Stimulated activated CD4-positive, alpha-beta T cell treated with anti-CD3 and anti-CD28 coated beads, Interleukin-12 subunit alpha, Interleukin-12 subunit beta, amount 100 ng/mL, for 4 hours (primary cell): ENCODE results near the gene ZKSCAN1.

Experiments used
- DNase-seq: peaks from one replicate; pipeline ENCODE4 v3.0.0-alpha.2; 2020

The ZKSCAN1 gene

DNA sequence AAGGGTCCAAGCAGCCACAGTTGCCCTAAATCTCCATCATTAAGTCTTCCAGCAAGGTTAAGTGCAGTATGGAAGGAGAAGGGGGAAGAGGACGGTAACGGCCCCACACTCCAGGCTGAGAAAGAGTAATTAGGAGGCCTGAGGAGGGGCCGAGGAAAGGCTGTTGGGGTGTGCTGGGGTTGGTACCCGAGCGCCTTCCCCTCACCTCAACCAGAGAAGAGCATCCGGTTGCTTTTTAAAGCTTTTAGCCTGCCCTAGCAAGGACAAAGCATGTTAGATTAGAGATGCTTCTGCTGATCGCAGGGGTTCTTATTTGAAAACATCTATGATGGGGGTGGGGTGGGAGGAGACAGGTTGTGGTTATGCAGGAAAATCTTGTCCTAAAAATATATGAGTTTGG, 25.2 kb downstream of the ZKSCAN1 start:
- no peak for DNase-seq

DNA sequence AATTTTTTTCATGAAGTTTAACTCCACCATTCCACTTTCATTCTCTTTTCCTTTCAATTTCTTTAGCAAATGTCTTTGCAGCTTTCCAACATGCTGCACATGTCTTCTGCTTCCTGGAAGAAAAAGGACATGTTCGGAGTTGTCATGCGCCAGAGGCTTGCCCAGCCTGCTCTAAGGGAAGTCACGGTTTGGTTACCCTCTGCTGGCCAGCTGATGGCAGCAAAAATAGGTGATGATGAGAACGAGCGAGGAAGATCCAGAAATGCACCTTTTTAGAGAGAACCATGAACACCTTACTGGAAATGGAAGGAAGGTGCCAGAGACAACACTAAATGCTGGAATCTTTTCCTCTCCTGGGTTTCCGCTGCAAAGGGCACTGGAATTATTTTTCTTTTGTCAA, 29.3 kb downstream of the ZKSCAN1 start:
- no peak for DNase-seq

GRCh38 chr7:100048680-100049079, 33.3 kb downstream of the ZKSCAN1 start:
- DNase-seq = no peak

DNA sequence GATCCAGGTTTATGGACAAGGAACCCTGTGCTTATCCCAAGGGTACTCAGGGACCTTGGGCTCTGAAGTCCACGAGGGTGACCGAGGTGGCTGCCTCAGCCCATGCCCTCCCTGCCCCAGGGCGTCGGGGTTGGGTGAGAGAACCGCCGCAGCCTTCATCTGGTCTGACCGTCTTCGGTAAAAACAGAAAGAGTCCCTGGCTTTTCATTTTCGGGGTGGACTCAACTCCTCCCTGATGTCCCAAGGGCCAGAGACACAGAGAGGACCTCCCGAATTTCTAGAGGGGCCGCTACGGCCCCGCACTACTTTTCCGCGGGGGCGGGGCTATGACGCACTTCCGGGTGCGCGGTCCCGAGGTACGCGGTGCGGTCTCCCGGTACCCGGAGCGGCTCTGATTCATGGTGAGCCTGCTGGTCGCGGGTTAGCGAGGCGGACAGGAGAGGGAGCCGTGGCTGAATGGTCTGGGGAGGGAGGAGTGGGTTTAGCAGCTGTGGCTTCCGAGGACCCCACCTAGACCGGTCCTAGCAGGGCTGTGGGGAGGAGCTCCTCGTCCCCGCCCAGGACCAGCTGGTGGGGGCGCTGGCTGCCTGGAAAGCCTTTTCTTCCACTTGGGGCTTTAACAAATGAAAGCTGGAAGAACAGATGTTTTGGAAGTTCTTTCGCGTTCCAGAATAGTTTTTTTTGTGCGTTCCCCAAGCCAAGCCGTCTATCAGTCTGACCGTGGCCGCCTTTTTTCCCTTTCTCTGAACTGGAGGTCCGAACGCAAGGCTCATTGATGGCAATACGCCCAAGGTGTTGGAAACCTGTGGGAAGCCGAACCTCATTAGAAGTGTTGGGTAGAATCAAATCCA, 34.3 kb downstream of the ZKSCAN1 start, which contains the start of gene ZSCAN21:
TSS of gene ZSCAN21 (plus strand) at position 334 of the 851 bp plus-strand sequence. CDS start 7,233 bp downstream, outside the sequence.
- peak; percentile 82 for DNase-seq

DNA sequence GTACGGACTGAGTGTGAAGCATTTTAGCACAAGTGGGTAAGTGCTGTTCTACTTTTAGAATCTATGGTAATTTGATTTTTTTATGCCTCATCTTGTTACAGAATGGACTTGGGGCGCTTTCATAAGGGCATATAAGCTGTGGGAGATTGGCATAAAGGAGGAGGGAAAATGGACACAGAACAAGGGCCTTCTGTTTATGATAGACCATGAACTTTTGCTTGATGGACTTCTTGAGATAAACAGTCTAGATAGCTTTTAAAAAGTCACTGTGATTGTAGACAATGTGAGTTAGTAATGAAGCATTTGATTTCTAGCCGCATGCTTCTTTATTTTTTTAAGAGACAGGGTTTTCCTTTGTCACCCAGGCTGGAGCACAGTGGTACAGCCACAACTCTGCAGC, 36.2 kb downstream of the ZKSCAN1 start:
- DNase-seq = no peak

DNA sequence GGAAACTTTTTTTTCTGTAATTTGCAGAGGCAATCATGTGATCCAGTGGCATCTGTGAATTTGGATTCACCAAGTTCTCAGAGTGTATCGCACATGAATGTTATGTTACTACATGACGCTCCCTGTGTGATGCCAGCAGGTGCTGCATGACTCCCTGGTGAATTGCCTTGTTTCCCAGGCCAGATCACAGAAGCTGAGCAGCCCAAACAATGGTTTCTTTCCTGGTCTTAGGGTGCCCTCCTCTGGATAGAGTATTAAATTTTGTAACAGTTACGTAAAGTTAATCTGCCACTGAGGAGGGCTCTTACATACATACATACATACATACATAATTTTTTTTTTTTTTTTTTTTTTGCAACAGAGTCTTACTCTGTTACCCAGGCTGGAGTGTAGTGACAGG, 37.8 kb downstream of the ZKSCAN1 start:
- no peak for DNase-seq

- no peak for DNase-seq
These were observed 41.6 kb downstream of the ZKSCAN1 start for GRCh38 chr7:100057006-100057405.

- no peak for DNase-seq
These were observed 43.9 kb downstream of the ZKSCAN1 start for GRCh38 chr7:100059251-100059739.

DNA sequence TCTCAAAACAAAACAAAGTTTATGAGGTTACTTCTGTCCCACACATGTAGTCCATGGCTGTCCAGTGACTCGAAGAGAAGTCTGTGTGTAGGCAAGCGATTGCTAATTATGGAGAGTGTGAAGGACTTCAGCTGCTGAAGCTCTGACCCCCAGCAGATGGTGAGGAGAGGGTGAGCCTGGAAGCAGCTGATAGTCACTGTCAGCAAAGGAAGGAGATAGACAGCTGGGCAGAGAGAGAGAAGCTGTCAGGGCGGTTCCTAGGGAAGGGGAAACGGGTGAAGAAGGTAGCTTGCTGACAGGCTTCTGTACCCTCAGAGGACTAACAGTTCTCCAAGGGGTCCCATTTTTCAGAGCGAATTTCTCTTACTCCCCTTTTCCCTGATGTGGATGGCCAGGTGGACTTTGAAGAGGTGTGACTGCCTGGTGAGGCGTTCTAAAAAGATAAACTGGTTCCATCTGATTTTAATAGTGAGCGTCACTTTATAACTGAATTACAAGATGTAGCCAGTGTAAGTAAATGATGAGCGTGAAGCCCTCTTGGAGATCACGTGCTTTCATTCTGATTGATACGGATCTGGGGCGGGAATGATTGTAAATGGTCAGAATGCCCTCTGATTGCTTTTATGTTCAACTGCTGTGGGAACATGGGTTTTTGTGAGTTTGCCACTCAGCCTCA, 46.3 kb downstream of the ZKSCAN1 start:
- no peak for DNase-seq

DNA sequence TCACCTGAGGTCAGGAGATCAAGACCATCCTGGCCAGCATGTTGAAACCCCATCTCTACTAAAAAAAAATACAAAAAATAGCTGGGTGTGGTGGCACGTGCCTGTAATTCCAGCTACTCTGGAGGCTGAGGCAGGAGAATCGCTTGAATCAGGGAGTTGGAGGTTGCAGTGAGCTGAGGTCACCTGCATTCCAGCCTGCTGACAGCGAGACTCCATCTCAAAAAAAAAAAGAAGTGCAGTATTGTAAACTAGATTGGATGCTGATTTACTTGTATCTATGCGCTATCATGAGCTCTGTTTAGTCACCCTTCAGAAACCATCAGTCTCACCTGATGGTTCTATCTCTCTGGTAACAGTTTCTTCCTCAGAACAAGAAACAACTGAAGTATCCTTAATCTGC, 48.0 kb downstream of the ZKSCAN1 start:
- DNase-seq = no peak

- no peak for DNase-seq
These were observed 48.8 kb downstream of the ZKSCAN1 start for GRCh38 chr7:100064162-100064561.

- no peak for DNase-seq
These were observed 50.2 kb downstream of the ZKSCAN1 start for GRCh38 chr7:100065452-100066186.

- no peak for DNase-seq
These were observed 51.6 kb downstream of the ZKSCAN1 start for GRCh38 chr7:100066953-100067352.

DNA sequence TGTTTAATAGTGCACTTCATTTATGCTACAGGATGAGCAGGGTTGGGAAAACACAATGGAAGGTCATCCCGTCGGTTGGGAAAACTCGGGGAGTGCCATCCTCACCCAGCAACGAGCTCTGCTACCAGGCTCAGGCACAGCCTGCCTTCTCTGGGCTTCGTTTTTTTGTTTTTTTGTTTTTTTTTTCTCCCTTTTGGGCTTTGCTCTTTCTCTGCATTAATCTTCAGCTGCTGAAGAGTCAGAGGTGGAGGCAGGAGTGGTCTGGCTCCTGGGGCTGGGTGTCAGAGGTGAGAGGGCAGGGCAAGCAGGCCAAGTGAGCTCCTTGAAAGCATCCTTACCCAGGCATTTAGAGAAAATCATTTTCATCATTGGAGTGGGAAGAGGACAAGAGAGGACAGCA, 54.6 kb downstream of the ZKSCAN1 start:
- DNase-seq = no peak

- DNase-seq = no peak
These were observed 55.8 kb downstream of the ZKSCAN1 start for GRCh38 chr7:100071018-100071723.

GRCh38 chr7:100072462-100072861, 57.1 kb downstream of the ZKSCAN1 start:
- no peak for DNase-seq

DNA sequence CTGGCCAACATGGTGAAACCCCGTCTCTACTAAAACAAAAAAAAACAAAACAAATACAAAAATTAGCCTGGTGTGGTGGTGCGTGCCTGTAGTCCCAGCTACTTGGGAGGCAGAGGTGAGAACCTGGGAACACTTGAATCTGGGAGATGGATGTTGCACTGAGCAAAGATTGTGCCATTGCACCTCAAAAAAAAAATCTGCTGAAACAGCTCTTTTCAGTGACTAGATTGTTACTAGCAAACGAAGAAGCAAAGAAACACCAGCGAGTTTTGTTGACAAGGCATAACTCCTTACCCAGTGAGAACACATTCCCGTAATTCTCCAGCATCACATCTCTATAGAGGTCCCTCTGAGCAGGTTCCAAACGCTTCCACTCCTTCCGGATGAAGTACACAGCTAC, 59.4 kb downstream of the ZKSCAN1 start:
- DNase-seq = no peak

GRCh38 chr7:100075418-100075817, 60.0 kb downstream of the ZKSCAN1 start:
- no peak for DNase-seq

- no peak for DNase-seq
These were observed 61.8 kb downstream of the ZKSCAN1 start for GRCh38 chr7:100077205-100077604.

- no peak for DNase-seq
These were observed 63.7 kb downstream of the ZKSCAN1 start for GRCh38 chr7:100079024-100079560.

GRCh38 chr7:100080907-100081534, 65.6 kb downstream of the ZKSCAN1 start:
- no peak for DNase-seq

- peak; percentile 97 for DNase-seq
These were observed 66.2 kb downstream of the ZKSCAN1 start, which contains the start of gene ZNF3 for GRCh38 chr7:100081535-100082102. Gene ZNF3 (minus strand): TSS chr7:100081723. CDS start chr7:100077357, 4,366 bp downstream.
